H1 (cell line): Measurements from ENCODE around the gene RPS6KA2. TPM values are rescaled to one million over a fixed set of nuclear protein-coding genes. Genes with fewer than 3 reads are reported as not detected.

Source experiments
- CTCF ChIA-PET: fragments of 300-600 bp; sonication (Branson Sonifier 250); formaldehyde crosslinking; loops from one replicate; lab custom pipeline; 2021; ENCODE audit not compliant: partially characterized antibody; lab: Charles Lee
- POLR2A ChIA-PET: fragments of 300-600 bp; sonication (Branson Sonifier 250); formaldehyde crosslinking; loops from one replicate; lab custom pipeline; 2021; ENCODE audit warnings: inconsistent platforms; ENCODE audit not compliant: partially characterized antibody; lab: Charles Lee
- DNase-seq, 2 experiments: peaks; one replicate each; pipeline versions ENCODE4 v3.0.0 to v3.0.0-alpha.2; 2010 to 2022; ENCODE audit warnings: low spot score in 2 of 2, low read depth in 1 of 2, mixed read lengths in 1 of 2
- FAIRE-seq: peaks from 2 replicates; lab custom pipeline; 2011; peaks lifted over from hg19 to GRCh38; lab: Jason Lieb, UNC
- H2AFZ ChIP-seq: 2 replicates; pipeline ENCODE4 v1.8.1; 2012; ENCODE audit warnings: low read length, inconsistent platforms
- H2AK5ac ChIP-seq: 2 replicates; pipeline ENCODE4 v1.6.1; 2013; ENCODE audit warnings: low read depth, low read length
- H2BK120ac ChIP-seq: replicated peaks from 2 replicates; pipeline ENCODE3; 2013; ENCODE audit warnings: low read depth, low read length, inconsistent platforms
- H2BK12ac ChIP-seq: 2 replicates; pipeline ENCODE4 v1.6.1; 2013; ENCODE audit warnings: low read depth, low read length
- H2BK15ac ChIP-seq: 2 replicates; pipeline ENCODE4 v1.6.1; 2013; ENCODE audit warnings: low read length
- H2BK20ac ChIP-seq: 2 replicates; pipeline ENCODE4 v1.6.1; 2013; ENCODE audit warnings: low read length
- H2BK5ac ChIP-seq: 2 replicates; pipeline ENCODE4 v1.6.1; 2013; ENCODE audit warnings: low read depth, low read length
- H3K14ac ChIP-seq: 2 replicates; pipeline ENCODE4 v1.6.1; 2013; ENCODE audit warnings: inconsistent platforms; ENCODE audit not compliant: insufficient read length
- H3K18ac ChIP-seq: 2 replicates; pipeline ENCODE4 v1.6.1; 2013; ENCODE audit warnings: low read length; ENCODE audit errors: extremely low read depth
- H3K23ac ChIP-seq: 2 replicates; pipeline ENCODE4 v1.6.1; 2013; ENCODE audit warnings: inconsistent platforms; ENCODE audit not compliant: insufficient read length
- H3K23me2 ChIP-seq: 2 replicates; pipeline ENCODE4 v1.6.1; 2013; ENCODE audit warnings: low read depth, low read length
- H3K27ac ChIP-seq: 2 replicates; pipeline ENCODE4 v1.6.1; 2011; ENCODE audit warnings: low read depth, low read length, inconsistent platforms
- H3K27me3 ChIP-seq, 4 experiments: replicated peaks in 1 of 4; 1 replicate in 1 of 4; 2 replicates in 3 of 4; pipeline versions ENCODE4 v1.6.1 to v1.8.1; 2011 to 2013; ENCODE audit warnings: low read length in 3 of 4, mild to moderate bottlenecking in 3 of 4, inconsistent platforms in 2 of 4, mixed read lengths in 2 of 4, moderate library complexity in 1 of 4; ENCODE audit not compliant: control insufficient read depth in 3 of 4, insufficient read depth in 3 of 4; ENCODE audit errors: extremely low read depth in 1 of 4
- H3K36me3 ChIP-seq, 4 experiments: 2 replicates each; pipeline versions ENCODE4 v1.6.1 to v1.8.1; 2011 to 2013; ENCODE audit warnings: mild to moderate bottlenecking in 4 of 4, low read length in 3 of 4, moderate library complexity in 2 of 4, control low read depth in 1 of 4, inconsistent platforms in 1 of 4; ENCODE audit not compliant: insufficient read depth in 4 of 4, control insufficient read depth in 2 of 4
- H3K4ac ChIP-seq: replicated peaks from 2 replicates; pipeline ENCODE3; 2013; ENCODE audit warnings: low read length, low read depth, mixed read lengths, inconsistent platforms; ENCODE audit not compliant: insufficient read length
- H3K4me1 ChIP-seq, 4 experiments: replicated peaks in 1 of 4; 1 replicate in 1 of 4; 2 replicates in 3 of 4; pipeline versions ENCODE4 v1.6.1 to v1.8.1; 2011 to 2013; ENCODE audit warnings: low read length in 3 of 4, inconsistent platforms in 2 of 4, mixed read lengths in 1 of 4; ENCODE audit not compliant: insufficient read depth in 4 of 4, control insufficient read depth in 3 of 4
- H3K4me2 ChIP-seq, 2 experiments: 2 replicates each; pipeline versions ENCODE4 v1.6.1 to v1.8.1; 2011 to 2013; ENCODE audit warnings: low read depth in 2 of 2, low read length in 2 of 2, control low read depth in 1 of 2, inconsistent platforms in 1 of 2, mild to moderate bottlenecking in 1 of 2; ENCODE audit not compliant: insufficient read depth in 1 of 2
- H3K4me3 ChIP-seq, 4 experiments: fragments of 200-600, 300-600 bp in 1 of 4; sonication (generic), shearing (Covaris generic), sonication (Bioruptor Twin) in 1 of 4; 2 replicates each; pipeline versions ENCODE4 v1.5.1 to v1.8.1; 2011 to 2016; ENCODE audit warnings: low read length in 4 of 4, low read depth in 3 of 4, control low read depth in 2 of 4, inconsistent platforms in 2 of 4, mild to moderate bottlenecking in 2 of 4, mixed read lengths in 1 of 4, moderate library complexity in 1 of 4; ENCODE audit not compliant: insufficient read depth in 2 of 4; ENCODE audit errors: extremely low read depth in 1 of 4
- H3K56ac ChIP-seq: replicated peaks from 2 replicates; pipeline ENCODE3; 2013; ENCODE audit warnings: low read depth, mild to moderate bottlenecking, mixed read lengths, low read length, inconsistent platforms; ENCODE audit not compliant: insufficient read length
- H3K79me1 ChIP-seq: 2 replicates; pipeline ENCODE4 v1.6.1; 2013; ENCODE audit warnings: low read depth, low read length, control low read depth
- H3K79me2 ChIP-seq, 2 experiments: 2 replicates each; pipeline versions ENCODE4 v1.6.1 to v1.8.1; 2012 to 2013; ENCODE audit warnings: low read length in 2 of 2, mild to moderate bottlenecking in 2 of 2, inconsistent platforms in 1 of 2; ENCODE audit not compliant: insufficient read depth in 2 of 2, control insufficient read depth in 1 of 2
- H3K9ac ChIP-seq, 4 experiments: replicated peaks in 1 of 4; 1 replicate in 1 of 4; 2 replicates in 3 of 4; pipeline versions ENCODE4 v1.6.1 to v1.8.1; 2011 to 2013; ENCODE audit warnings: low read depth in 3 of 4, low read length in 3 of 4, control low read depth in 2 of 4, mild to moderate bottlenecking in 2 of 4, moderate library complexity in 2 of 4, inconsistent platforms in 1 of 4; ENCODE audit errors: extremely low read depth in 1 of 4
- H3K9me3 ChIP-seq, 2 experiments: 2 replicates each; pipeline versions ENCODE4 v1.6.1 to v1.8.1; 2012 to 2013; ENCODE audit warnings: mild to moderate bottlenecking in 2 of 2, moderate library complexity in 2 of 2, control low read depth in 1 of 2, inconsistent platforms in 1 of 2, low read depth in 1 of 2, low read length in 1 of 2, mixed read lengths in 1 of 2; ENCODE audit not compliant: insufficient read depth in 2 of 2
- H4K20me1 ChIP-seq, 2 experiments: replicated peaks in 1 of 2; 2 replicates each; pipeline versions ENCODE3 to v1.8.1; 2011 to 2013; ENCODE audit warnings: inconsistent platforms in 2 of 2, low read length in 2 of 2, mild to moderate bottlenecking in 1 of 2; ENCODE audit not compliant: insufficient read depth in 2 of 2, control insufficient read depth in 1 of 2
- H4K5ac ChIP-seq: 2 replicates; pipeline ENCODE4 v1.6.1; 2013; ENCODE audit warnings: low read length, low read depth, mixed read lengths, inconsistent platforms; ENCODE audit not compliant: insufficient read length
- H4K8ac ChIP-seq: 2 replicates; pipeline ENCODE4 v1.8.0; 2013; ENCODE audit warnings: mild to moderate bottlenecking, moderate library complexity, low read length, inconsistent platforms; ENCODE audit not compliant: insufficient read depth; ENCODE audit errors: extremely low read depth
- H4K91ac ChIP-seq: replicated peaks from 2 replicates; pipeline ENCODE3; 2013; ENCODE audit warnings: low read length, mixed read lengths, inconsistent platforms; ENCODE audit not compliant: insufficient read length
- ASH2L ChIP-seq: fragments of 200-600, 300-600 bp; sonication (generic); IDR thresholded peaks from one replicate; pipeline ENCODE4 v1.7.1; 2017; ENCODE audit warnings: low read length
- BRCA1 ChIP-seq: IDR thresholded peaks from 2 replicates; pipeline ENCODE4 v1.6.1; 2012; ENCODE audit warnings: low read depth, low read length, improper control_type of control experiment
- CHD1 ChIP-seq: IDR thresholded peaks from 2 replicates; pipeline ENCODE4 v1.6.1; 2012; ENCODE audit warnings: low read depth, low read length, improper control_type of control experiment
- CHD2 ChIP-seq: IDR thresholded peaks from 2 replicates; pipeline ENCODE4 v1.6.1; 2012; ENCODE audit warnings: low read length, improper control_type of control experiment
- EGR1 ChIP-seq: IDR thresholded peaks from 2 replicates; pipeline ENCODE4 v1.6.1; 2011; ENCODE audit warnings: low read depth, low read length, borderline replicate concordance
- HDAC2 ChIP-seq, 2 experiments: fragments of 300-600 bp in 1 of 2; sonication (generic) in 1 of 2; IDR thresholded peaks; 2 replicates each; pipeline ENCODE4 v1.6.1; 2011 to 2012; ENCODE audit warnings: low read depth in 2 of 2, low read length in 2 of 2, mild to moderate bottlenecking in 2 of 2, moderate library complexity in 2 of 2, borderline replicate concordance in 1 of 2, inconsistent platforms in 1 of 2
- KDM4A ChIP-seq: IDR thresholded peaks from one replicate; pipeline ENCODE4 v1.7.1; 2012; ENCODE audit warnings: low read depth, mild to moderate bottlenecking, moderate library complexity, low read length, inconsistent platforms; ENCODE audit not compliant: severe bottlenecking
- NANOG ChIP-seq: IDR thresholded peaks from 2 replicates; pipeline ENCODE4 v1.6.1; 2011; ENCODE audit warnings: low read length, low read depth, mild to moderate bottlenecking, inconsistent platforms; ENCODE audit not compliant: insufficient read depth, poor library complexity, severe bottlenecking
- POLR2A ChIP-seq, 2 experiments: IDR thresholded peaks; 1 replicate in 1 of 2; 2 replicates in 1 of 2; pipeline ENCODE4 v1.6.1; 2011; ENCODE audit warnings: low read depth in 2 of 2, low read length in 2 of 2, mild to moderate bottlenecking in 2 of 2; ENCODE audit errors: control extremely low read depth in 1 of 2
- POLR2AphosphoS5 ChIP-seq: IDR thresholded peaks from 2 replicates; pipeline ENCODE4 v1.6.1; 2011; ENCODE audit warnings: low read depth, low read length
- RXRA ChIP-seq: IDR thresholded peaks from 2 replicates; pipeline ENCODE4 v1.6.1; 2011; ENCODE audit warnings: low read depth, mild to moderate bottlenecking, low read length, moderate library complexity; ENCODE audit not compliant: insufficient read depth
- SP1 ChIP-seq: IDR thresholded peaks from 2 replicates; pipeline ENCODE4 v1.6.1; 2011; ENCODE audit warnings: low read depth, low read length
- SP2 ChIP-seq: IDR thresholded peaks from 2 replicates; pipeline ENCODE4 v1.6.1; 2012; ENCODE audit warnings: mild to moderate bottlenecking, low read length, inconsistent platforms
- SUZ12 ChIP-seq: fragments of 200-600 bp; sonication (generic); IDR thresholded peaks from 2 replicates; pipeline ENCODE4 v1.6.1; 2012; ENCODE audit warnings: mild to moderate bottlenecking, inconsistent platforms, low read length, moderate library complexity, mixed read lengths
- TBP ChIP-seq: IDR thresholded peaks from 2 replicates; pipeline ENCODE4 v1.6.1; 2011; ENCODE audit warnings: low read depth, low read length, improper control_type of control experiment
- WGBS, 2 experiments: shearing (Covaris generic) in 1 of 2; methylation state at CpG; one replicate each; pipeline versions ENCODE4 v1.1.6 to v1.1.7; 2013 to 2015; ENCODE audit warnings: low lambda C conversion rate in 2 of 2, mixed read lengths in 2 of 2, inconsistent platforms in 1 of 2, low coverage in 1 of 2, missing lambda C conversion rate in 1 of 2; ENCODE audit not compliant: insufficient replicate concordance in 2 of 2, insufficient coverage in 1 of 2, insufficient read length in 1 of 2; ENCODE audit errors: extremely low coverage in 1 of 2, missing lambda C conversion rate in 1 of 2; 5-methylcytosine and 5-hydroxymethylcytosine counted together
- polyA plus RNA-seq, 7 experiments: library from polyadenylated mRNA; depleted of rRNA in 3 of 7; stranded (reverse) in 5 of 7; unstranded in 2 of 7; fragments of >200 nt in 5 of 7; fragments of 200-250 nt in 2 of 7; gene quantifications; 1 replicate in 5 of 7; 2 replicates in 1 of 7; 4 replicates in 1 of 7; pipeline versions ENCODE4 v1.2.1 to v1.2.3, GENCODE V29; 2011 to 2013; ENCODE audit warnings: missing spikeins in 2 of 7, mixed read lengths in 2 of 7
- total RNA-seq: library from RNA; stranded (reverse); fragmentation: NEBNext Ultra II Directional; extraction: Animal tissue kit (Norgen Biotek cat#: 25700); gene quantifications from 2 replicates; pipeline ENCODE4 v1.2.1, GENCODE V29; 2021

RPS6KA2 gene
- total and polyA plus RNA-seq, 2 of the 8 experiments (the other 6 are each of a cell fraction or from before 2014, with no cell fraction given): 8.8 to 25.7 TPM

DNA sequence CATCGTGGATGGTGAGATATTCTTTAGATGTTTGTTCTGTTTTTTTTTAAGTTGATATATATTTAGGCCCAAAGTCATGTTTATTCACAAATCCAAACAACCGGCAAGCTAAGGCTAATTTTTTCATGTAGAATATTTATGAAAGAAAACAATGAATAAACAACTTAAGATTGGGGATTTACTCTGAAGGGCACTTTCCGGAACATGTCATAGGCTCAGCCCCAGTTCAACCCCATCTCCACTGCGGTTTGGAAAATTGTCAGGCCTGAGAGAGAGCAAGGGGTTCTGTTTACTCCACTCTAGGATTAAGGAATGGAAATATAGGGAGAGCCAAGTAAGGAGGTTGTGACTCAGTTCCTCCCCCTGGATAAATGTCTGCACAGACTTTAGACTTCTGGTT, 18.3 kb downstream of the RPS6KA2 start:
- Histone ChIP-seq H3K79me1 (no peaks in the 10 kb centered on the region), H3K23ac (no peak overlapping the region), H3K14ac (no peak overlapping the region), H4K20me1 (peaks cover 3 to 4% of the 10 kb centered on the region in 2 experiments), H3K4me1 (peaks cover 0 to 9% (median 2%) of the 10 kb centered on the region in 4 experiments; a peak in 3 of 7 replicates), H3K27me3 (no peaks in the 10 kb centered on the region), H2BK120ac (no peak overlapping the region), H2BK5ac (no peak overlapping the region), H2BK20ac (no peak overlapping the region), H4K91ac (no peak overlapping the region), H3K36me3 (no peaks in the 10 kb centered on the region), H3K9ac (no peak overlapping the region), H3K56ac (no peak overlapping the region), H2AFZ (no peak overlapping the region), H3K4me3 (no peak overlapping the region), H3K4me2 (no peak overlapping the region), H3K27ac (no peak overlapping the region), H2AK5ac (no peak overlapping the region), H4K8ac (no peak overlapping the region), H4K5ac (no peak overlapping the region), H2BK15ac (no peak overlapping the region), H3K23me2 (no peaks in the 10 kb centered on the region), H3K9me3 (no peaks in the 10 kb centered on the region), H3K4ac (no peak overlapping the region), H3K18ac (no peak overlapping the region), H2BK12ac (no peak overlapping the region), H3K79me2 (peaks cover 0 to 41% of the 10 kb centered on the region in 2 experiments; a peak in 2 of 4 replicates)
- POLR2A ChIA-PET: no interaction called here
- DNase-seq (no peak), FAIRE-seq (no peak)
- 87% methylated on average over 4 of the region's 4 CpGs; no CpG with 5 or more reads in 1 of the 2 experiments for WGBS, 2 experiments
- CTCF ChIA-PET: interaction anchor here (1.7 kb wide), 1 partner anchor 10 kb away, joined by 3 read pairs; no protein-coding TSS in a partner anchor
- TF ChIP-seq SP1 (no peak), CHD2 (no peak), TBP (no peak), ASH2L (no peak), HDAC2 (IDR thresholded peaks at IDR 0.05; ENCODE audit: borderline replicate concordance in 1 of 2, low read depth in 2 of 2, low read length in 2 of 2) (no peak), POLR2AphosphoS5 (no peak), NANOG (no peak), CHD1 (no peak), RXRA (no peak), BRCA1 (no peak), POLR2A (IDR thresholded peaks at IDR 0.05; ENCODE audit: control extremely low read depth in 1 of 2, low read depth in 2 of 2, low read length in 2 of 2) (no peak), SUZ12 (no peak), EGR1 (no peak), KDM4A (no peak), SP2 (no peak)
